Measurements from ENCODE around the gene AP5Z1. TPM values are rescaled to one million over a fixed set of nuclear protein-coding genes. Genes with fewer than 3 reads are reported as not detected.

The AP5Z1 gene
- total RNA-seq, 1 donor from 2014 or later = 111 TPM

- Mint-ChIP-seq H3K27ac (no peak overlapping the region), H3K36me3 (ENCODE audit: low read depth) (peaks cover 19% of the 10 kb centered on the region), H3K4me1 (peaks cover 4% of the 10 kb centered on the region), H3K27me3 (no peaks in the 10 kb centered on the region), H3K4me3 (no peak overlapping the region), H3K9me3 (no peaks in the 10 kb centered on the region)
- TF ChIP-seq CTCF (IDR thresholded peaks at IDR 0.05) = no peak
- ChIA-PET CTCF (interaction anchor here (0.8 kb wide), 1 partner anchor 179 kb away, joined by 3 read pairs; no protein-coding TSS in a partner anchor), POLR2A (no interaction called here)
- intact Hi-C loops (cut with micrococcal nuclease) = no loop called here
- DNase-seq (no peak), ATAC-seq (ENCODE audit: low read depth) (no peak)
Observed at GRCh38 chr7:4794591-4795350, 19.3 kb downstream of the AP5Z1 start.

- H3K36me3 Mint-ChIP-seq (ENCODE audit: low read depth) = peaks cover 3% of the 10 kb centered on the region
- no peak overlapping the region for H3K27ac Mint-ChIP-seq
- CTCF ChIA-PET = interaction anchor here (3.6 kb wide), 1 partner anchor 289 kb away, joined by 35 read pairs; no protein-coding TSS in a partner anchor
Observed at GRCh38 chr7:4796453-4796852, 21.0 kb downstream of the AP5Z1 start.

GRCh38 chr7:4797858-4798705 is 22.7 kb downstream of the AP5Z1 start:
- TF ChIP-seq CTCF (IDR thresholded peaks at IDR 0.05) = peak; percentile 24
- intact Hi-C loops (cut with micrococcal nuclease) = loop anchor here (1.0 kb wide), 1 partner anchor 287 kb away; no protein-coding TSS in a partner anchor
- H3K27me3 Mint-ChIP-seq = no peaks in the 10 kb centered on the region
- no peaks in the 10 kb centered on the region for H3K4me1 Mint-ChIP-seq
- CTCF ChIA-PET = interaction anchor here (0.7 to 3.6 kb wide), 5 partner anchors 12 to 299 kb away, joined by 3 to 35 read pairs (median 3); no protein-coding TSS in a partner anchor
- POLR2A ChIA-PET = interaction anchor here (0.6 to 0.7 kb wide), 2 partner anchors 23 to 271 kb away, joined by 4 to 13 read pairs; partner anchors contain the start of gene AP5Z1
- no peaks in the 10 kb centered on the region for H3K36me3 Mint-ChIP-seq (ENCODE audit: low read depth)
- no peak overlapping the region for H3K27ac Mint-ChIP-seq
- no peak overlapping the region for H3K4me3 Mint-ChIP-seq
- ATAC-seq (ENCODE audit: low read depth) = peak; percentile 96
- no peaks in the 10 kb centered on the region for H3K9me3 Mint-ChIP-seq
- peak; percentile 69 for DNase-seq

More at GRCh38 chr7:4796453-4796852, 21.0 kb downstream of the AP5Z1 start:
- ATAC-seq (ENCODE audit: low read depth) (no peak), DNase-seq (no peak)
- Mint-ChIP-seq H3K4me3 (no peak overlapping the region), H3K27me3 (no peaks in the 10 kb centered on the region), H3K9me3 (no peaks in the 10 kb centered on the region), H3K4me1 (peaks cover 3% of the 10 kb centered on the region)
- TF ChIP-seq CTCF (IDR thresholded peaks at IDR 0.05) = no peak
- intact Hi-C loops (cut with micrococcal nuclease) = no loop called here
- POLR2A ChIA-PET = no interaction called here

GRCh38 chr7:4798706-4799235 is 23.3 kb downstream of the AP5Z1 start:
- Mint-ChIP-seq H3K27ac (no peak overlapping the region), H3K36me3 (ENCODE audit: low read depth) (no peaks in the 10 kb centered on the region), H3K4me3 (no peak overlapping the region), H3K4me1 (no peaks in the 10 kb centered on the region), H3K27me3 (no peaks in the 10 kb centered on the region), H3K9me3 (no peaks in the 10 kb centered on the region)
- ATAC-seq (ENCODE audit: low read depth) = no peak
- no peak for DNase-seq
- TF ChIP-seq CTCF (IDR thresholded peaks at IDR 0.05) = no peak
- ChIA-PET POLR2A (interaction anchor here (0.7 kb wide), 1 partner anchor 23 kb away, joined by 4 read pairs; the partner anchor contains the start of gene AP5Z1), CTCF (interaction anchor here (0.8 to 3.6 kb wide), 5 partner anchors 11 to 291 kb away, joined by 3 to 35 read pairs (median 3); no protein-coding TSS in a partner anchor)
- intact Hi-C loops (cut with micrococcal nuclease) = loop anchor here (1.0 kb wide), 1 partner anchor 287 kb away; no protein-coding TSS in a partner anchor

Data from activated B cell treated with CpG ODN at 0.5 μM for 24 hours (primary cell).